Measurements from ENCODE around the gene DOK5.

- TF ChIP-seq POLR2A (IDR thresholded peaks at IDR 0.05) (no peak), CTCF (IDR thresholded peaks at IDR 0.05) (no peak)
These were observed 158.3 kb downstream of the DOK5 start for GRCh38 chr20:54633374-54634355.

Data from adrenal gland (tissue), 5 donors.